KMS-11 (cell line): Measurements from ENCODE around the gene INSC.

ENCODE experiments used
- H2AFZ ChIP-seq: fragments of 200-600 bp; sonication (generic); 2 replicates; pipeline ENCODE4 v1.6.1; 2016; ENCODE audit warnings: antibody characterized with exemption, mixed run types, low read depth
- H3K27ac ChIP-seq: fragments of 200-600 bp; sonication (generic); 2 replicates; pipeline ENCODE4 v1.6.1; 2016; ENCODE audit warnings: mild to moderate bottlenecking, mixed run types
- H3K27me3 ChIP-seq: fragments of 200-600 bp; sonication (generic); 2 replicates; pipeline ENCODE4 v1.6.1; 2017; ENCODE audit warnings: mild to moderate bottlenecking, low read depth, mixed run types, moderate library complexity; ENCODE audit not compliant: insufficient read depth
- H3K36me3 ChIP-seq: fragments of 200-600 bp; sonication (generic); 2 replicates; pipeline ENCODE4 v1.6.1; 2017; ENCODE audit warnings: mild to moderate bottlenecking, mixed run types; ENCODE audit not compliant: insufficient read depth
- H3K4me1 ChIP-seq: fragments of 200-600 bp; sonication (generic); 2 replicates; pipeline ENCODE4 v1.6.1; 2016; ENCODE audit warnings: mild to moderate bottlenecking, low read depth, mixed run types; ENCODE audit not compliant: poor library complexity, severe bottlenecking
- H3K4me2 ChIP-seq: fragments of 200-600 bp; sonication (generic); 2 replicates; pipeline ENCODE4 v1.7.0; 2016; ENCODE audit warnings: mild to moderate bottlenecking, mixed run types
- H3K4me3 ChIP-seq: fragments of 200-600 bp; sonication (generic); IDR thresholded peaks from 2 replicates; pipeline ENCODE4 v1.6.1; 2017; ENCODE audit warnings: low read depth, low read length, mixed read lengths; ENCODE audit not compliant: insufficient read depth
- H3K79me2 ChIP-seq: fragments of 200-600 bp; sonication (generic); 2 replicates; pipeline ENCODE4 v1.6.1; 2016; ENCODE audit warnings: low read depth, mixed run types; ENCODE audit not compliant: insufficient read depth
- H3K9ac ChIP-seq: fragments of 200-600 bp; sonication (generic); 2 replicates; pipeline ENCODE4 v1.6.1; 2016; ENCODE audit warnings: mild to moderate bottlenecking, mixed run types
- H4K20me1 ChIP-seq: fragments of 200-600 bp; sonication (generic); 2 replicates; pipeline ENCODE4 v1.6.1; 2016; ENCODE audit warnings: mild to moderate bottlenecking, mixed run types; ENCODE audit not compliant: insufficient read depth
- CTCF ChIP-seq: fragments of 200-600 bp; sonication (generic); conservative IDR thresholded peaks from 2 replicates; pipeline ENCODE4 v1.6.1; 2017; ENCODE audit warnings: low read depth, mild to moderate bottlenecking, antibody characterized with exemption, low read length, moderate library complexity, mixed read lengths

The INSC gene

GRCh38 chr11:15161790-15162189 is 47.1 kb downstream of the INSC start:
- H3K27ac ChIP-seq = no peak overlapping the region
- no peak overlapping the region for H3K4me3 ChIP-seq
- TF ChIP-seq CTCF = no peak
- no peaks in the 10 kb centered on the region for H3K4me1 ChIP-seq
- H3K36me3 ChIP-seq = no peaks in the 10 kb centered on the region
- no peak overlapping the region for H2AFZ ChIP-seq
- no peak overlapping the region for H3K4me2 ChIP-seq
- no peak overlapping the region for H3K9ac ChIP-seq
- H3K79me2 ChIP-seq = no peaks in the 10 kb centered on the region
- no peaks in the 10 kb centered on the region for H4K20me1 ChIP-seq
- H3K27me3 ChIP-seq = no peaks in the 10 kb centered on the region

- Histone ChIP-seq H3K4me3 (no peak overlapping the region), H3K27ac (no peak overlapping the region), H3K4me1 (no peaks in the 10 kb centered on the region), H2AFZ (no peak overlapping the region), H3K4me2 (no peak overlapping the region), H4K20me1 (no peaks in the 10 kb centered on the region), H3K27me3 (no peaks in the 10 kb centered on the region), H3K79me2 (no peaks in the 10 kb centered on the region), H3K36me3 (no peaks in the 10 kb centered on the region), H3K9ac (no peak overlapping the region)
- no peak for TF ChIP-seq CTCF
Measured at GRCh38 chr11:15163136-15163535, 48.4 kb downstream of the INSC start.

- Histone ChIP-seq H2AFZ (no peak overlapping the region), H4K20me1 (no peaks in the 10 kb centered on the region), H3K36me3 (no peaks in the 10 kb centered on the region), H3K4me3 (no peak overlapping the region), H3K27ac (no peak overlapping the region), H3K4me2 (no peak overlapping the region), H3K79me2 (no peaks in the 10 kb centered on the region), H3K9ac (no peak overlapping the region), H3K27me3 (no peaks in the 10 kb centered on the region), H3K4me1 (no peaks in the 10 kb centered on the region)
- TF ChIP-seq CTCF = no peak
Measured at GRCh38 chr11:15166204-15166603, 51.5 kb downstream of the INSC start.

GRCh38 chr11:15169815-15170551 is 55.3 kb downstream of the INSC start:
- H3K4me3 ChIP-seq = no peak overlapping the region
- H2AFZ ChIP-seq = no peak overlapping the region
- no peaks in the 10 kb centered on the region for H3K36me3 ChIP-seq
- H3K4me2 ChIP-seq = no peak overlapping the region
- TF ChIP-seq CTCF = no peak
- no peaks in the 10 kb centered on the region for H3K79me2 ChIP-seq
- H3K27ac ChIP-seq = no peak overlapping the region
- no peaks in the 10 kb centered on the region for H3K4me1 ChIP-seq
- no peak overlapping the region for H3K9ac ChIP-seq
- no peaks in the 10 kb centered on the region for H4K20me1 ChIP-seq
- H3K27me3 ChIP-seq = no peaks in the 10 kb centered on the region
